CD4-positive, alpha-beta memory T cell (primary cell): ENCODE results near the gene SCYL2. TPM values are rescaled to one million over a fixed set of nuclear protein-coding genes. Genes with fewer than 3 reads are reported as not detected.

Source experiments
- CTCF ChIA-PET: fragments of 350-600 bp; sonication (Branson Sonifier 250); formaldehyde crosslinking; loops from one replicate; lab custom pipeline; 2021; ENCODE audit warnings: inconsistent platforms; ENCODE audit not compliant: partially characterized antibody; lab: Charles Lee
- POLR2A ChIA-PET: fragments of 350-600 bp; sonication (Branson Sonifier 250); formaldehyde crosslinking; loops from one replicate; lab custom pipeline; 2021; ENCODE audit not compliant: partially characterized antibody; lab: Charles Lee
- DNase-seq, 5 donors: peaks; one replicate each; pipeline versions ENCODE4 v3.0.0 to v3.0.0-alpha.2; 2020 to 2022; ENCODE audit warnings: mixed read lengths in 1 of 5
- H3K27ac ChIP-seq: one replicate; pipeline ENCODE4 v1.7.0; 2013; ENCODE audit warnings: low read depth, low read length
- H3K27me3 ChIP-seq: 2 replicates; pipeline ENCODE4 v1.7.0; 2013; ENCODE audit warnings: mild to moderate bottlenecking, low read length, moderate library complexity; ENCODE audit not compliant: insufficient read depth
- H3K36me3 ChIP-seq: 2 replicates; pipeline ENCODE4 v1.7.0; 2013; ENCODE audit warnings: mild to moderate bottlenecking, low read length, moderate library complexity; ENCODE audit not compliant: insufficient read depth
- H3K4me1 ChIP-seq: 2 replicates; pipeline ENCODE4 v1.7.0; 2013; ENCODE audit warnings: mild to moderate bottlenecking, low read length, moderate library complexity; ENCODE audit not compliant: insufficient read depth
- H3K4me3 ChIP-seq, 2 donors: one replicate each; pipeline ENCODE4 v1.7.0; 2013; ENCODE audit warnings: low read length in 2 of 2, mild to moderate bottlenecking in 1 of 2
- H3K9me3 ChIP-seq, 2 donors: one replicate each; pipeline ENCODE4 v1.7.0; 2013; ENCODE audit warnings: low read length in 2 of 2, control low read depth in 1 of 2; ENCODE audit not compliant: control insufficient read depth in 1 of 2
- H3K27ac Mint-ChIP-seq, 7 donors: one replicate each; pipeline ENCODE4 v1.8.0; 2020 to 2021; ENCODE audit warnings: mixed read lengths in 7 of 7, mild to moderate bottlenecking in 6 of 7, inconsistent platforms in 3 of 7, moderate library complexity in 3 of 7
- H3K27me3 Mint-ChIP-seq, 2 donors: one replicate each; pipeline ENCODE4 v1.8.0; 2020 to 2021; ENCODE audit warnings: mixed read lengths in 2 of 2
- H3K36me3 Mint-ChIP-seq, 2 donors: one replicate each; pipeline ENCODE4 v1.8.0; 2020 to 2021; ENCODE audit warnings: mixed read lengths in 2 of 2, inconsistent platforms in 1 of 2, mild to moderate bottlenecking in 1 of 2
- H3K4me1 Mint-ChIP-seq, 4 donors: one replicate each; pipeline ENCODE4 v1.8.0; 2020 to 2021; ENCODE audit warnings: mixed read lengths in 4 of 4, mild to moderate bottlenecking in 1 of 4
- H3K4me3 Mint-ChIP-seq, 8 donors: one replicate each; pipeline ENCODE4 v1.8.0; 2020 to 2021; ENCODE audit warnings: mixed read lengths in 8 of 8, mild to moderate bottlenecking in 7 of 8, moderate library complexity in 6 of 8, inconsistent platforms in 3 of 8
- H3K9me3 Mint-ChIP-seq, 8 donors: one replicate each; pipeline ENCODE4 v1.8.0; 2020 to 2021; ENCODE audit warnings: mixed read lengths in 8 of 8, mild to moderate bottlenecking in 5 of 8, inconsistent platforms in 3 of 8, moderate library complexity in 1 of 8
- intact Hi-C: fragments of 100-400 bp; cut with micrococcal nuclease; formaldehyde crosslinking; loops from one replicate; pipeline ENCODE4 v1.15.1; 2023
- polyA plus RNA-seq, 2 donors: library from polyadenylated mRNA; unstranded; fragments of 300-500 nt; fragmentation: Illumina TruSeq; gene quantifications; one replicate each; pipeline ENCODE4 v1.2.3, GENCODE V29; 2021
- total RNA-seq, 2 experiments: library from RNA; stranded (reverse); gene quantifications; one replicate each; pipeline ENCODE4 v1.2.3, GENCODE V29; 2021

SCYL2 gene
- total and polyA plus RNA-seq, 4 experiments from 2014 or later: 19.2 to 52.5 (median 33.6) TPM

GRCh38 chr12:100383586-100384558 lies 116.9 kb downstream of the SCYL2 start:
- H3K4me3 Mint-ChIP-seq: peak overlapping the region in 1 of 8 donors; percentile 17
- intact Hi-C loops: no loop called here
- H3K9me3 ChIP-seq: no peaks in the 10 kb centered on the region

GRCh38 chr12:100384559-100384935 lies 117.6 kb downstream of the SCYL2 start:
- no peaks in the 10 kb centered on the region for H3K36me3 Mint-ChIP-seq
- Histone ChIP-seq H3K27ac (no peak overlapping the region), H3K9me3 (no peaks in the 10 kb centered on the region), H3K27me3 (no peaks in the 10 kb centered on the region), H3K4me1 (no peaks in the 10 kb centered on the region), H3K36me3 (no peaks in the 10 kb centered on the region), H3K4me3 (no peak overlapping the region)
- POLR2A ChIA-PET: no interaction called here
- CTCF ChIA-PET: no interaction called here
- no peak overlapping the region for H3K27ac Mint-ChIP-seq
- H3K4me1 Mint-ChIP-seq: no peaks in the 10 kb centered on the region
- no peak overlapping the region for H3K4me3 Mint-ChIP-seq
- intact Hi-C loops: no loop called here
- no peaks in the 10 kb centered on the region for H3K9me3 Mint-ChIP-seq
- no peak for DNase-seq
- peaks cover 2 to 5% of the 10 kb centered on the region in 2 donors for H3K27me3 Mint-ChIP-seq

More at GRCh38 chr12:100383586-100384558, 116.9 kb downstream of the SCYL2 start:
- H3K4me1 ChIP-seq: no peaks in the 10 kb centered on the region
- POLR2A ChIA-PET: no interaction called here
- Mint-ChIP-seq H3K27me3 (peaks cover 2 to 5% of the 10 kb centered on the region in 2 donors), H3K4me1 (no peaks in the 10 kb centered on the region), H3K9me3 (no peaks in the 10 kb centered on the region), H3K36me3 (no peaks in the 10 kb centered on the region), H3K27ac (no peak overlapping the region)
- no peak overlapping the region for H3K27ac ChIP-seq
- no peak overlapping the region for H3K4me3 ChIP-seq
- H3K27me3 ChIP-seq: no peaks in the 10 kb centered on the region
- H3K36me3 ChIP-seq: no peaks in the 10 kb centered on the region
- no peak for DNase-seq
- CTCF ChIA-PET: interaction anchor here (1.0 kb wide), 1 partner anchor 11 kb away, joined by 4 read pairs; no protein-coding TSS in a partner anchor

GRCh38 chr12:100388382-100388781 lies 121.4 kb downstream of the SCYL2 start:
- DNase-seq: no peak
- Histone ChIP-seq H3K4me3 (no peak overlapping the region), H3K27me3 (no peaks in the 10 kb centered on the region), H3K4me1 (no peaks in the 10 kb centered on the region), H3K36me3 (no peaks in the 10 kb centered on the region), H3K9me3 (no peaks in the 10 kb centered on the region), H3K27ac (no peak overlapping the region)
- intact Hi-C loops: no loop called here
- ChIA-PET CTCF (no interaction called here), POLR2A (no interaction called here)
- peaks cover 4 to 5% of the 10 kb centered on the region in 2 donors for H3K27me3 Mint-ChIP-seq
- H3K4me3 Mint-ChIP-seq: no peak overlapping the region
- no peaks in the 10 kb centered on the region for H3K36me3 Mint-ChIP-seq
- no peak overlapping the region for H3K27ac Mint-ChIP-seq
- H3K4me1 Mint-ChIP-seq: no peaks in the 10 kb centered on the region
- no peaks in the 10 kb centered on the region for H3K9me3 Mint-ChIP-seq

Other genes with a start within 250 kb of the SCYL2 start
- 10 to 100 TPM; 16.2 to 16.8 TPM for gene BLTP3B, start 124.3 kb upstream of the SCYL2 start, total RNA-seq
- gene BLTP3B, start 124.3 kb upstream of the SCYL2 start, polyA plus RNA-seq: 10 to 100 TPM; 11.0 to 14.8 TPM
- gene ACTR6, start 66.4 kb upstream of the SCYL2 start, total RNA-seq: 10 to 100 TPM; 45.6 to 51.0 TPM
- 10 to 100 TPM; 37.5 to 64.2 TPM for gene ACTR6, start 66.4 kb upstream of the SCYL2 start, polyA plus RNA-seq
- 1 to 10 TPM in 1 of 2 experiments, under 1 TPM in 1; 0.38 to 1.4 TPM for gene DEPDC4, start 98 bp upstream of the SCYL2 start, total RNA-seq
- under 1 TPM in 1 of 2 donors, not detected in 1; 0.95 TPM for gene DEPDC4, start 98 bp upstream of the SCYL2 start, polyA plus RNA-seq
- gene SLC17A8, start 89.9 kb downstream of the SCYL2 start, total RNA-seq: not detected
- gene SLC17A8, start 89.9 kb downstream of the SCYL2 start, polyA plus RNA-seq: not detected
- not detected for gene NR1H4, start 206.7 kb downstream of the SCYL2 start, total RNA-seq
- not detected for gene NR1H4, start 206.7 kb downstream of the SCYL2 start, polyA plus RNA-seq